Neural progenitor cell (in vitro differentiated cells): ENCODE measurements around the gene ABCB6. TPM values are rescaled to one million over a fixed set of nuclear protein-coding genes. Genes with fewer than 3 reads are reported as not detected.
"Not testable (repeated sequence)": the region's sequence is repeated elsewhere in the genome, so short reads cannot be mapped to it uniquely, and the experiment has no call there.

Source experiments
- DNase-seq: peaks from one replicate; pipeline ENCODE4 v3.0.0-alpha.2; 2016; ENCODE audit warnings: low spot score
- H2AFZ ChIP-seq: fragments of 200-600 bp; sonication (generic); replicated peaks from 2 replicates; pipeline ENCODE4 v1.6.1; 2016; ENCODE audit warnings: antibody characterized with exemption
- H3F3A ChIP-seq: fragments of 200-600 bp; sonication (generic); 2 replicates; pipeline ENCODE4 v1.6.1; 2016; ENCODE audit warnings: antibody characterized with exemption, low read depth
- H3K27ac ChIP-seq: fragments of 200-600 bp; sonication (generic); 2 replicates; pipeline ENCODE4 v1.5.1; 2016; ENCODE audit warnings: mild to moderate bottlenecking
- H3K27me3 ChIP-seq: fragments of 200-600 bp; sonication (generic); 2 replicates; pipeline ENCODE4 v1.6.1; 2016; ENCODE audit warnings: mild to moderate bottlenecking, moderate library complexity
- H3K36me3 ChIP-seq: fragments of 200-600 bp; sonication (generic); 2 replicates; pipeline ENCODE4 v1.5.1; 2016
- H3K4me1 ChIP-seq: fragments of 200-600 bp; sonication (generic); 2 replicates; pipeline ENCODE4 v1.6.1; 2016; ENCODE audit warnings: mixed run types
- H3K4me2 ChIP-seq: fragments of 200-600 bp; sonication (generic); 2 replicates; pipeline ENCODE4 v1.6.1; 2016
- H3K4me3 ChIP-seq: fragments of 200-600 bp; sonication (generic); 2 replicates; pipeline ENCODE4 v1.5.1; 2016
- H3K79me2 ChIP-seq: fragments of 200-600 bp; sonication (generic); 2 replicates; pipeline ENCODE4 v1.6.1; 2016; ENCODE audit warnings: low read depth
- H3K9ac ChIP-seq: fragments of 200-600 bp; sonication (generic); 2 replicates; pipeline ENCODE4 v1.6.1; 2016
- H3K9me3 ChIP-seq: fragments of 200-600 bp; sonication (generic); 2 replicates; pipeline ENCODE4 v1.5.1; 2016; ENCODE audit warnings: low read depth
- H4K20me1 ChIP-seq: fragments of 200-600 bp; sonication (generic); 2 replicates; pipeline ENCODE4 v1.6.1; 2016; ENCODE audit warnings: low read depth
- H3K27ac Mint-ChIP-seq: 3 replicates; pipeline ENCODE4 v1.8.0; 2021; ENCODE audit warnings: mixed read lengths
- H3K27me3 Mint-ChIP-seq: 2 replicates; pipeline ENCODE4 v1.8.0; 2022; ENCODE audit warnings: low read depth, mild to moderate bottlenecking, inconsistent platforms, moderate library complexity, mixed read lengths; ENCODE audit not compliant: insufficient read depth
- H3K36me3 Mint-ChIP-seq: 3 replicates; pipeline ENCODE4 v1.8.0; 2021; ENCODE audit warnings: mixed read lengths
- H3K4me1 Mint-ChIP-seq: 3 replicates; pipeline ENCODE4 v1.8.0; 2021; ENCODE audit warnings: mixed read lengths
- H3K4me3 Mint-ChIP-seq: 3 replicates; pipeline ENCODE4 v1.8.0; 2021; ENCODE audit warnings: mild to moderate bottlenecking, moderate library complexity, mixed read lengths
- H3K9me3 Mint-ChIP-seq: 3 replicates; pipeline ENCODE4 v1.8.0; 2020; ENCODE audit warnings: mixed read lengths
- EZH2 ChIP-seq: fragments of 200-600 bp; sonication (generic); IDR thresholded peaks from 2 replicates; pipeline ENCODE4 v1.6.1; 2017; ENCODE audit warnings: antibody characterized with exemption, mild to moderate bottlenecking, moderate library complexity
- EZH2phosphoT487 ChIP-seq: fragments of 200-600 bp; sonication (generic); IDR thresholded peaks from 2 replicates; pipeline ENCODE4 v1.6.1; 2017; ENCODE audit warnings: antibody characterized with exemption
- total RNA-seq: library from RNA; depleted of rRNA; stranded (reverse); fragments of >200 nt; gene quantifications from 2 replicates; pipeline ENCODE4 v1.2.3, GENCODE V29; 2015; ENCODE audit warnings: low replicate concordance
- TF ChIP-seq, protein P1 (sequence below): fragments of 200-600 bp; sonication (generic); IDR thresholded peaks from 2 replicates; pipeline ENCODE4 v1.5.1; 2017; ENCODE audit warnings: antibody characterized with exemption, mild to moderate bottlenecking

Gene ABCB6
- total RNA-seq, 1 donor from 2014 or later, result 14.3 TPM

GRCh38 chr2:219205981-219206327, 12.8 kb downstream of the ABCB6 start:
- Histone ChIP-seq H3K4me2 (peak overlapping the region; percentile 76), H3K36me3 (no peaks in the 10 kb centered on the region), H3K4me3 (peak overlapping the region; percentile 66), H4K20me1 (no peaks in the 10 kb centered on the region), H3F3A (peaks cover 26% of the 10 kb centered on the region), H3K4me1 (peaks cover 7% of the 10 kb centered on the region), H3K9ac (no peak overlapping the region), H3K9me3 (no peaks in the 10 kb centered on the region), H2AFZ (peak overlapping the region; percentile 88), H3K27ac (no peak overlapping the region), H3K79me2 (no peaks in the 10 kb centered on the region), H3K27me3 (no peaks in the 10 kb centered on the region)
- no peak for DNase-seq
- peaks cover 2% of the 10 kb centered on the region for H3K36me3 Mint-ChIP-seq
- TF ChIP-seq EZH2, result no peak
- TF ChIP-seq, protein P1, sequence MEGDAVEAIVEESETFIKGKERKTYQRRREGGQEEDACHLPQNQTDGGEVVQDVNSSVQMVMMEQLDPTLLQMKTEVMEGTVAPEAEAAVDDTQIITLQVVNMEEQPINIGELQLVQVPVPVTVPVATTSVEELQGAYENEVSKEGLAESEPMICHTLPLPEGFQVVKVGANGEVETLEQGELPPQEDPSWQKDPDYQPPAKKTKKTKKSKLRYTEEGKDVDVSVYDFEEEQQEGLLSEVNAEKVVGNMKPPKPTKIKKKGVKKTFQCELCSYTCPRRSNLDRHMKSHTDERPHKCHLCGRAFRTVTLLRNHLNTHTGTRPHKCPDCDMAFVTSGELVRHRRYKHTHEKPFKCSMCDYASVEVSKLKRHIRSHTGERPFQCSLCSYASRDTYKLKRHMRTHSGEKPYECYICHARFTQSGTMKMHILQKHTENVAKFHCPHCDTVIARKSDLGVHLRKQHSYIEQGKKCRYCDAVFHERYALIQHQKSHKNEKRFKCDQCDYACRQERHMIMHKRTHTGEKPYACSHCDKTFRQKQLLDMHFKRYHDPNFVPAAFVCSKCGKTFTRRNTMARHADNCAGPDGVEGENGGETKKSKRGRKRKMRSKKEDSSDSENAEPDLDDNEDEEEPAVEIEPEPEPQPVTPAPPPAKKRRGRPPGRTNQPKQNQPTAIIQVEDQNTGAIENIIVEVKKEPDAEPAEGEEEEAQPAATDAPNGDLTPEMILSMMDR, result no peak
- TF ChIP-seq EZH2phosphoT487, result no peak
- H3K4me1 Mint-ChIP-seq, result peaks cover 20% of the 10 kb centered on the region
- H3K4me3 Mint-ChIP-seq, result peak overlapping the region; percentile 95
- H3K27me3 Mint-ChIP-seq, result peaks cover 2% of the 10 kb centered on the region
- peaks cover 6% of the 10 kb centered on the region for H3K9me3 Mint-ChIP-seq
- peak overlapping the region; percentile 94 for H3K27ac Mint-ChIP-seq

- peaks cover 26% of the 10 kb centered on the region for H3F3A ChIP-seq
- Mint-ChIP-seq H3K4me1 (peaks cover 27% of the 10 kb centered on the region), H3K27me3 (peaks cover 2% of the 10 kb centered on the region), H3K36me3 (peaks cover 2% of the 10 kb centered on the region), H3K4me3 (peak overlapping the region; percentile 95), H3K27ac (no peak overlapping the region), H3K9me3 (peaks cover 12% of the 10 kb centered on the region)
- H4K20me1 ChIP-seq, result no peaks in the 10 kb centered on the region
- H3K9me3 ChIP-seq, result no peaks in the 10 kb centered on the region
- H3K4me3 ChIP-seq, result no peak overlapping the region
- H3K4me1 ChIP-seq, result peaks cover 7% of the 10 kb centered on the region
- TF ChIP-seq, protein P1, result no peak
- no peak for TF ChIP-seq EZH2phosphoT487
- no peak for TF ChIP-seq EZH2
- H3K79me2 ChIP-seq, result no peaks in the 10 kb centered on the region
- H3K9ac ChIP-seq, result no peak overlapping the region
- H3K4me2 ChIP-seq, result no peak overlapping the region
- no peak for DNase-seq
- no peaks in the 10 kb centered on the region for H3K36me3 ChIP-seq
- H3K27ac ChIP-seq, result no peak overlapping the region
- no peak overlapping the region for H2AFZ ChIP-seq
- H3K27me3 ChIP-seq, result no peaks in the 10 kb centered on the region
Measured at GRCh38 chr2:219205165-219205538, 13.6 kb downstream of the ABCB6 start.

DNA sequence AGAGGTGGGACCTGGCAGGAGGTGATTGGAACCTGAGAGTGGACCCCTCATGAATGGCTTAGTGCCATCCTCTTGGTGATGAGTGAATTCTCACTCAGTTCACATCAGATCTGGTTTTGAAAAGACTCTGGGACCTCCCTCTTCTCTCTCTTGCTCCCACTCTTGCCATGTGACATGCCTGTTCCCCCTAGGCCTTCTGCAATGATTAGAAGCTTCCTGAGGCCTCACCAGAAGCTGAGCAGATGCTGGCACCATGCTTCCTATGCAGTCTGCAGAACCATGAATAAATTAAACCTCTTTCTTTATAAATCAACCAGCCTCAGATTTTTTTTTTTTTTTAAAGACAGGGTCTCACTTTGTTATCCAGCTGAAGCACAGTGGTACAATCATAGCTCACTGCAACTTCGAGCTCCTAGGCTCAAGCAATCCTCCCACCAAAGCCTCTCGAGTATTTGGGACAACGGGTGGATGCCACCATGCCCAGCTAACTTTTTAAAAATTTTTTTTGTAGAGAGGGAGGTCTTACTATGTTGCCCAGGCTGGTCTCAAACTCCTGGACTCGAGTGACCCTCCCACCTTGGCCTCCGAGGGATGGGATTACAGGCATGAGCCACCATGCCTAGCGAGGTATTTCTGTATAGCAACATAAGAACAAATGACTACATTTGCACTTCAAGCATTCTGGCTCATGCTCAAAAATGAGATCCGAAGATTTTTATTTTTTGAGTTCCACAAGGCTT, 14.2 kb downstream of the ABCB6 start:
- H3K4me3 Mint-ChIP-seq, result peak overlapping the region; percentile 95
- no peak overlapping the region for H3K9ac ChIP-seq
- no peak overlapping the region for H3K27ac Mint-ChIP-seq

DNA sequence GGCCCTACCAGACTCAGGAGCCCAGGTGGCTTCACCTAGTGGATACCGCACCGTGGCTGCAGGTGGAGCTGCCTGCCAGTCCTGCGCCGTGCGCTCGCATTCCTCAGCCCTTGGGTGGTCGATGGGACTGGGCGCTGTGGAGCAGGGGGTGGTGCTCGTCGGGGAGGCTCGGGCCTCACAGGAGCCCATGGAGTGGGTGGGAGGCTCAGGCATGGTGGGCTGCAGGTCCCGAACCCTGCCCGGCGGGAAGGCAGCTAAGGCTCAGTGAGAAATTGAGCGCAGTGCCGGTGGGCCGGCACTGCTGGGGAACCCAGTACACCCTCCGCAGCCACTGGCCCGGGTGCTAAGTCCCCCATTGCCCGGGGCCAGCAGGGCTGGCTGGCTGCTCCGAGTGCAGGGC, 17.4 kb downstream of the ABCB6 start:
- Mint-ChIP-seq H3K27ac (peak overlapping the region; percentile 95), H3K4me1 (peaks cover 18% of the 10 kb centered on the region), H3K9me3 (peaks cover 12% of the 10 kb centered on the region)
- not testable (repeated sequence) for H3K9ac ChIP-seq, H3K27me3 ChIP-seq, H2AFZ ChIP-seq, H3F3A ChIP-seq, H3K36me3 ChIP-seq, H3K36me3 Mint-ChIP-seq, H4K20me1 ChIP-seq, H3K4me2 ChIP-seq, H3K79me2 ChIP-seq, H3K4me3 ChIP-seq, H3K4me1 ChIP-seq, DNase-seq, H3K9me3 ChIP-seq, H3K27me3 Mint-ChIP-seq, H3K4me3 Mint-ChIP-seq, H3K27ac ChIP-seq

More for the DNA sequence above, 14.2 kb downstream of the ABCB6 start:
- H3K9me3 Mint-ChIP-seq, result peaks cover 12% of the 10 kb centered on the region
- peaks cover 2% of the 10 kb centered on the region for H3K27me3 Mint-ChIP-seq
- Histone ChIP-seq H2AFZ (no peak overlapping the region), H3K27me3 (no peaks in the 10 kb centered on the region), H3K9me3 (no peaks in the 10 kb centered on the region), H3K36me3 (no peaks in the 10 kb centered on the region), H3K4me3 (no peak overlapping the region), H3K4me1 (peaks cover 7% of the 10 kb centered on the region), H3K4me2 (no peak overlapping the region), H3F3A (peaks cover 26% of the 10 kb centered on the region), H3K79me2 (no peaks in the 10 kb centered on the region), H4K20me1 (no peaks in the 10 kb centered on the region), H3K27ac (no peak overlapping the region)
- no peak for TF ChIP-seq EZH2
- TF ChIP-seq EZH2phosphoT487, result no peak
- TF ChIP-seq, protein P1, result no peak
- peaks cover 2% of the 10 kb centered on the region for H3K36me3 Mint-ChIP-seq
- peaks cover 28% of the 10 kb centered on the region for H3K4me1 Mint-ChIP-seq
- DNase-seq, result no peak

DNA sequence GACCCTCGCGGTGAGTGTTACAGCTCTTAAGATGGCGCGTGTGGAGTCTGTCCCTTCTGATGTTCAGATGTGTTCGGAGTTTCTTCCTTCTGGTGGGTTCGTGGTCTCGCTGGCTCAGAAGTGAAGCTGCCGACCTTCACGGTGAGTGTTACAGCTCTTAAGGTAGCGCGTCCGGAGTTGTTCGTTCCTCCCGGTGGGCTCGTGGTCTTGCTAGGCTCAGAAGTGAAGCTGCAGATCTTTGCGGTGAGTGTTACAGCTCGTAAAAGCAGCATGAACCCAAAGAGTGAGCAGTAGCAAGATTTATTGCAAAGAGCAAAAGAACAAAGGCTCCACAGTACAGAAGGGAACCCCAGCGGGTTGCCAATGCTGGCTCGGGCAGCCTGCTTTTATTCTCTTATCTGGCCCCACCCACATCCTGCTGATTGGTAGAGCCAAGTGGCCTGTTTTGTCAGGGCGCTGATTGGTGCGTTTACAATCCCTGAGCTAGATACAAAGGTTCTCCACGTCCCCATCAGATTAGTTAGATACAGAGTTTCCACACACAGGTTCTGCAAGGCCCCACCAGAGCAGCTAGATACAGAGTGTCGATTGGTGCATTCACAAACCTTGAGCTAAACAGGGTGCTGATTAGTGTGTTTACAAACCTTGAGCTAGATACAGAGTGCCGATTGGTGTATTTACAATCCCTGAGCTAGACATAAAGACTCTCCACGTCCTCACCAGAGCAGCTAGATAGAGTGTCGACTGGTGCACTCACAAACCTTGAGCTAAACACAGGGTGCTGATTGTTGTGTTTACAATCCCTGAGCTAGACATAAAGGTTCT, 18.0 kb downstream of the ABCB6 start:
- not testable (repeated sequence) for H3K4me2 ChIP-seq, H3F3A ChIP-seq, DNase-seq, H3K4me1 ChIP-seq, H3K27ac ChIP-seq, H4K20me1 ChIP-seq, H3K4me3 ChIP-seq, H3K36me3 ChIP-seq, H3K27me3 Mint-ChIP-seq, H3K9me3 ChIP-seq, H3K27me3 ChIP-seq, H3K9ac ChIP-seq, H3K79me2 ChIP-seq, H3K36me3 Mint-ChIP-seq, H2AFZ ChIP-seq
- Mint-ChIP-seq H3K4me1 (peaks cover 14% of the 10 kb centered on the region), H3K27ac (peak overlapping the region; percentile 95), H3K9me3 (peaks cover 12% of the 10 kb centered on the region), H3K4me3 (peak overlapping the region; percentile 11)
